ENCODE data around the gene TEX22.

TEX22 gene

GRCh38 chr14:105420974-105421674 is 22.8 kb downstream of the TEX22 start:
- TF ChIP-seq CTCF (IDR thresholded peaks at IDR 0.05; ENCODE audit: low read depth, low read length) = no peak
- DNase-seq (ENCODE audit: extremely low read depth, low read depth) = no peak

- TF ChIP-seq CTCF (IDR thresholded peaks at IDR 0.05; ENCODE audit: low read depth, low read length) = no peak
- no peak for DNase-seq (ENCODE audit: extremely low read depth, low read depth)
Measured at GRCh38 chr14:105421723-105422615, 23.6 kb downstream of the TEX22 start.

- no peak for DNase-seq (ENCODE audit: extremely low read depth, low read depth)
Measured at GRCh38 chr14:105422695-105423487, 24.6 kb downstream of the TEX22 start.

GRCh38 chr14:105423488-105424195 is 25.3 kb downstream of the TEX22 start:
- no peak for DNase-seq (ENCODE audit: extremely low read depth, low read depth)
- TF ChIP-seq CTCF (IDR thresholded peaks at IDR 0.05; ENCODE audit: low read depth, low read length) = no peak

More at GRCh38 chr14:105422695-105423487, 24.6 kb downstream of the TEX22 start:
- no peak for TF ChIP-seq CTCF (IDR thresholded peaks at IDR 0.05; ENCODE audit: low read depth, low read length)

- DNase-seq (ENCODE audit: extremely low read depth, low read depth) = no peak
- TF ChIP-seq CTCF (IDR thresholded peaks at IDR 0.05; ENCODE audit: low read depth, low read length) = no peak
Measured at GRCh38 chr14:105424861-105425260, 26.5 kb downstream of the TEX22 start.

- no peak for TF ChIP-seq CTCF (IDR thresholded peaks at IDR 0.05; ENCODE audit: low read depth, low read length)
Measured at GRCh38 chr14:105425823-105426247, 27.5 kb downstream of the TEX22 start.

More at GRCh38 chr14:105425823-105426247, 27.5 kb downstream of the TEX22 start:
- DNase-seq (ENCODE audit: extremely low read depth, low read depth) = no peak
